Measurements from ENCODE around the gene GLI3.

The GLI3 gene

GRCh38 chr7:41955893-41956675 lies 280.9 kb downstream of the GLI3 start:
- DNase-seq: peak; percentile 98

- no peak for DNase-seq
Measured at GRCh38 chr7:41955451-41955850, 281.6 kb downstream of the GLI3 start.

- peak; percentile 16 for DNase-seq
Measured at GRCh38 chr7:41954976-41955375, 282.0 kb downstream of the GLI3 start.

GRCh38 chr7:41948503-41948902 lies 288.5 kb downstream of the GLI3 start:
- peak; percentile 14 for DNase-seq

- DNase-seq: peak; percentile 90
Measured at GRCh38 chr7:41943094-41943577, 293.9 kb downstream of the GLI3 start.

GRCh38 chr7:41942468-41943093 lies 294.4 kb downstream of the GLI3 start:
- peak; percentile 52 for DNase-seq

GRCh38 chr7:41940760-41941343 lies 296.2 kb downstream of the GLI3 start:
- DNase-seq: peak; percentile 82

GRCh38 chr7:41938371-41938770 lies 298.6 kb downstream of the GLI3 start:
- DNase-seq: peak; percentile 7

GRCh38 chr7:41933427-41933826 lies 303.6 kb downstream of the GLI3 start:
- no peak for DNase-seq

GRCh38 chr7:41931263-41931646 lies 305.8 kb downstream of the GLI3 start:
- DNase-seq: no peak

- DNase-seq: no peak
Measured at GRCh38 chr7:41930538-41931262, 306.3 kb downstream of the GLI3 start.

- DNase-seq: no peak
Measured at GRCh38 chr7:41928781-41929180, 308.2 kb downstream of the GLI3 start.

GRCh38 chr7:41928166-41928565 lies 308.8 kb downstream of the GLI3 start:
- no peak for DNase-seq

GRCh38 chr7:41927380-41927779 lies 309.6 kb downstream of the GLI3 start:
- no peak for DNase-seq

GRCh38 chr7:41925946-41926345 lies 311.1 kb downstream of the GLI3 start:
- no peak for DNase-seq

- no peak for DNase-seq
Measured at GRCh38 chr7:41924796-41925195, 312.2 kb downstream of the GLI3 start.

- DNase-seq: no peak
Measured at GRCh38 chr7:41922373-41922772, 314.6 kb downstream of the GLI3 start.

GRCh38 chr7:41921453-41921981 lies 315.5 kb downstream of the GLI3 start:
- no peak for DNase-seq

- no peak for DNase-seq
Measured at GRCh38 chr7:41918597-41918996, 318.4 kb downstream of the GLI3 start.

- DNase-seq: no peak
Measured at GRCh38 chr7:41916450-41916927, 320.5 kb downstream of the GLI3 start.

GRCh38 chr7:41915871-41916270 lies 321.1 kb downstream of the GLI3 start:
- DNase-seq: no peak

- DNase-seq: no peak
Measured at GRCh38 chr7:41912851-41913567, 324.0 kb downstream of the GLI3 start.
